HG02763 (cell line): Measurements from ENCODE around the gene NTMT1.
"Not testable (repeated sequence)": the region's sequence is repeated elsewhere in the genome, so short reads cannot be mapped to it uniquely, and the experiment has no call there.

Experiments used
- ATAC-seq: cut with Tn5 transposase; IDR thresholded peaks from one replicate; pipeline ENCODE4 v1.9.1; 2021; ENCODE audit warnings: mild to moderate bottlenecking, moderate library complexity; ENCODE audit not compliant: unreplicated experiment

The NTMT1 gene, protein sequence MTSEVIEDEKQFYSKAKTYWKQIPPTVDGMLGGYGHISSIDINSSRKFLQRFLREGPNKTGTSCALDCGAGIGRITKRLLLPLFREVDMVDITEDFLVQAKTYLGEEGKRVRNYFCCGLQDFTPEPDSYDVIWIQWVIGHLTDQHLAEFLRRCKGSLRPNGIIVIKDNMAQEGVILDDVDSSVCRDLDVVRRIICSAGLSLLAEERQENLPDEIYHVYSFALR

GRCh38 chr9:129626079-129626624 lies at the start of gene NTMT1:
Gene NTMT1 (plus strand): TSS chr9:129626163. CDS start chr9:129632704, 6,541 bp downstream.
- peak; percentile 82 for ATAC-seq

DNA sequence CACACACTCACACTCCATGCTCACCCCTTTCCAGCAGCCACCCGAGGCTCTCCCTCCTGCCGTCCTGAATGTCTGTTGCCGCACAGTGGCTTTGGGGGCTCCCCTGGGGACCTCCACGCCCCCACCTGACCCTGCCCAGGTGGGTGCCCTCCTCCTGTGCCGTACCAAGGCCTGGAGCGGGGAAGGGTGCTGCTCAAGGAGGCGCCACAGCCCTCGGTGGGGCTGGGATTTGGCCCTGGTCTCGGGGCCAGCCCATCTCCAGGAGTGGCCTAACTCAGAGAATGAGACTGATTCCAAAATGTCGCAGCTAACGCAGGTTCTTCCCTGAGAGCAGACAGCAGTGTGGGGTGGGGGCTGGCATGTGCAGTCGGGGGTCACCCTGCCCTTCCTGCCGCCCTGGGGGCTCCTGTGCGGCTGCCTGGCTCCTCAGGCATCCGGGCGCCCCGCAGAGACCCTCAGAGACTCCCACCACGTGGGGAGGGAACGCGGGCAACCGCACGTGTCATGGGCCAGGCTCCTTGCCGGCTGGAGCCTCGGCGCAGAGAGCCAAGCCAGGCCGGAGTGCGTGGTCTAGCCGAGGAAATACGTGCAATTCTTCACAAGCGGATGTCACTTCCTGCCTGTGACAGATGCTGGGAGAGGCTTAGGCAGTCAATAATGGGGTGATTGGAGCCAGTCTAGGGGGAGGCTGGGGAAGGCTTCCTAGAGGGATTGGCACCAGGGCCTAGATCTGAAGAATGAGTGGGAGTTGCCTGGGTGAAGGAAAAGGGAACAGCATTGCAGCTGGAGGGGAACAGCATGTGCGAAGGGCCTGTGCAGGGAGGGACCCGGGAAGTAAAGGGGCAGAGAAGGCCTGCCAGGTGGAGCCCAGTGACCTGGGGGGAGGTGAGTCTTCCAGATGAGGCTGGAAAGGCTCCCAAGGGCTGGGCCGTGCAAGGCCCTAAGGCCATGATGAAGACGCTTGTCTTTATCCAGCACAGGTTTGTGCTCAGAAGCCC lies 49.1 kb upstream of the NTMT1 start:
- ATAC-seq: no peak

GRCh38 chr9:129579294-129579693 lies 46.7 kb upstream of the NTMT1 start:
- no peak for ATAC-seq

- ATAC-seq: peak; percentile 49
Observed at GRCh38 chr9:129580211-129580915, 45.6 kb upstream of the NTMT1 start.

DNA sequence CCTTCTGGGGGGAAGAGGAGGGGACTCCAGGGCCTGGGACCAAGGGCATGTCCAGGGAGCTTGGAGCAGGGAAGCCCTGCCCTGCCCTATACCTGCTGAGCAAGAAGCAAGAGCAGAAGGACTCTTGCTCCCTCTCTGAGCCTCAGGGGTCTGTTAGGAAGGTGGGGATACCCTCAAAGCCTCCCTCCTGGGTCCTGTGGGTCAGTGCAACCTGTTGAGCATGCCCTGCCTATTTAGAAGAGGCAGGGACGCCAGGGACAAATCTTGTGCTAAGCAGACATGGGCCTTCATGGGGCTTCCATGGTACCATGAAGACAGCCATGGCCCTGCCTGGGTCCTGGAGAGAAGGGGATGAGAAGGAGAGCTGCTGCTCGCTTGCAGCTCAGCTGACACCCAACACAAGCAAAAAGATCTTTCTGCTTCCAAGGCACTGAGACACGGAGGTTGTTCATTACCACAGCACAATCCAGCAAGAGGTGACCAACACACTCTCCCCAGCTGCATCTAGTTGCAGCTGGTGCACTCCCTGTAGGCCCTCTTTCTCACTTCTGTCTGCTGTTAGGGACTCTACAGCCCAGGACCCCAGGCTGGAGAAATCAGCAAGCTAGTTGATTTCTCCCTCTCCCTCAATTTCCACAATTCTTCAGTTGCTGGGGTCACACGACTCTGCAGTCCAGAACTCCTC lies 44.3 kb upstream of the NTMT1 start:
- no peak for ATAC-seq

- no peak for ATAC-seq
Observed at GRCh38 chr9:129582855-129583254, 43.1 kb upstream of the NTMT1 start.

- no peak for ATAC-seq
Observed at GRCh38 chr9:129583308-129584038, 42.5 kb upstream of the NTMT1 start.

- no peak for ATAC-seq
Observed at GRCh38 chr9:129584136-129584535, 41.8 kb upstream of the NTMT1 start.

DNA sequence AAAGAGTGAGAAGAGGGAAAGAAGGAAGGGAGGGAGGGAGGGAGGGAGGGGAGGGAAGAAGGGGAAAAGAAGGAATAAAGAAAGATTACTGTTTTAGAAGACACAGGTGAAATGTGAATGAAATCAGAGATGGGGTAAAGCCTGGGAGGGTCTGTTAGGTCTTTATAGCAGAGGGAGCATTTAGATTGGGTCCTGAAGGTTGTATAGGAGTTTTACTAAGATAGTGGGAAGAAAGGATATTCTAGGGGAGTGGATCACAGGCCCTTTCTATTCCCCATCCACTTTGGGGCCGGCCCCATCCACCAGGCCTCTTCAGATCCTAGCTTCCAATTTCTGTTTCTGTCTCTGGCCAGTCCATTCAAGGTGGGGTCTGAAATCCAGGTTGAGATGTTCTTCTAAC lies 40.6 kb upstream of the NTMT1 start:
- no peak for ATAC-seq

GRCh38 chr9:129586245-129586644 lies 39.7 kb upstream of the NTMT1 start:
- no peak for ATAC-seq

DNA sequence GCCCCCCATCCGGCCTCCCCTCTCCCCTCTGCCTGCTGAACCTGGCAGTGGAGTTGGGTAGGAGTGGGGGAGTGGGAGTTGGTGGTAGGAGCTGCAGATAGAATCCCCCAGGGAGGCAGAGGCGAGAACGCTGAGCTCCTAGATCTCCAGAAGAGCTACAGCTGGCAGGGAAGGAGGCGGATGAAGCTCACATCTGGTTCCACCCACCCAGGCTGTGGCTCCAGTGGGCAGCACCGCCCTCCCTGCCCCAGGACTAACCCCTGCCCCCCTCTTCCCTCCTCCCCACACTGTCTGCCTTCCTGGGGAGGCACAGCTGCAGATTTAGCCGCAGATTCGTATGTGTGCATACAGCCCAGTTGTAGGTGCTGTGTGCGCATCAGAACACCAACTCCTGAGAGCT lies 39.3 kb upstream of the NTMT1 start:
- ATAC-seq: no peak

- ATAC-seq: no peak
Observed at GRCh38 chr9:129587487-129588262, 38.3 kb upstream of the NTMT1 start.

DNA sequence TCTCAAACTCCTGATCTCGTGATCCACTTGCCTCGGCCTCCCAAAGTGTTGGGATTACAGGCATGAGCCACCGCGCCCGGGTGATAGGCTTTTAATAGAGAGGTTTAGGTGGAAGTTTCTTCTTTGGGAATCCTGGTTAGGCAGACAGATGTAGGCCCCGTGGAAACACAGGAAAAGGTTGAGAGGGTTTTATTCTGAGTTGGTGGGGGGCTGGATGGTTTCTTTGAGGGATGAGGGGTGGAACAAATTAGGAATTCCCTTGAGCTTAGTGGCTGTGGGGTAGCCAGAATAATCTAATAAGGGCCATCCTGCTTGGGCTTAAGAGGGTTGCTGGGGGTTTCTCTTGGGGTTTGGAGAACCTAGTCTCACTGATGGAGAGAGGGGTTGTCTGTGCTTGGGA lies 35.5 kb upstream of the NTMT1 start:
- no peak for ATAC-seq

DNA sequence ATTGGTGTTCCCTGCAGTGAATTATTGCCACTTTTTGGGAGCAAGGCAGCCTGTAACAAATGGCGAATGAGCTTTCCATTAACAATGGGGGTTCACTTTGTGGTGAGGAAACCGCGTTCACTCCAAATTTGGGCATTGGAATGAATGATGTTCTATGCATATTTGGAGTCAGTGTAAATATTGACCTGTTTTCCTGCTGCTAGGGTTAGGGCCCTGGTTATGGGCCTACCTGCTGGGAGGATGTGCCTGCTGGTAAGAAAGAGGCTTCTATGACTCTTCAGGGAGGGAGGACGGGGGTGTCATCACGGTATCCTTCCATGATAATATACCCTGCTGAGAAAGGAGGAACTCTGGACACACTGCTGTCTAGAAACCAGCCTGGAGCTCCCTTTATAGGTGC lies 34.0 kb upstream of the NTMT1 start:
- ATAC-seq: no peak

DNA sequence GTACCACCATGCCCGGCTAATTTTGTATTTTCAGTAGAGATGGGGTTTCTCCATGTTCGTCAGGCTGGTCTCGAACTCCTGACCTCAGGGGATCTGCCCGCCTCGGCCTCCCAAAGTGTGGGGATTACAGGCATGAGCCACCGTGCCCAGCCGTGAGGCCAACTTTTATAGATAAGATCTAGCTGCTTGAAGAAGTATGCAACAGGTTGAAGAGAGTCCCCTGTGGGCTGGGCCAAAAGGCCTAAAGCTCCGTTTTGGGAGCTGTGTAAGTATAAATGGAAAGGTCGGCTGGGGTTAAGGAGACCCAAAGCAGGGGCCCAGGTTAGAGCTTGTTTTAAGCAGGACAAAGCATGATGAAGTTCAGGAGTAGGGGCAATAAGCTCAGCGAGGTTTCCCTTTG lies 33.2 kb upstream of the NTMT1 start:
- ATAC-seq: not testable (repeated sequence)

GRCh38 chr9:129594632-129595031 lies 31.3 kb upstream of the NTMT1 start:
- ATAC-seq: no peak

DNA sequence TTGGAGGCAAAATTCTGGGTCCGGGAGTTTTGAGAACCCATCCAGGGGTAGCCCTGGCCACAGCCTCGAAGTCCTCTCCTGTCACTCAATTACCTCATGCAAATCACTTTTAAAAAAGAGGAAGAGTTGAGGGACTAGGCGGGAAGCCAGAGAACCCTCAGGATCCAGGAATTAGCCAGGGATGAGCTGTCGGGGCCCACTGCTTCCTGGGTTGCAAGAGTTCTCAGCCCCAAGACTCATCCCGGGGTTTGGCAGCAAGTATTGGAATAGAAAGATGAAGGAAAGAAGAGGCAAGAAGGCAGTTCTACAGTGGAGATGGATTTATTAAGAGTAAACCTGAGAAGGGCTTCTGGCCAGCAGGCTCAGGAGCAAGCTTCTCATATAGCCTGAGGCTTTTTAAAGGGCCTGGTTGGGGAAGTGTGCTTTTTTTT lies 30.6 kb upstream of the NTMT1 start:
- no peak for ATAC-seq

GRCh38 chr9:129595903-129596540 lies 29.9 kb upstream of the NTMT1 start:
- ATAC-seq: no peak
